ENCODE data around the gene TACC2. TPM values are rescaled to one million over a fixed set of nuclear protein-coding genes. Genes with fewer than 3 reads are reported as not detected.

The TACC2 gene
- total and polyA plus RNA-seq, 9 of the 15 experiments (the other 6 are each of a cell fraction or from before 2014, with no cell fraction given): under 0.01 to 0.35 (median 0.03) TPM; not detected in 6

DNA sequence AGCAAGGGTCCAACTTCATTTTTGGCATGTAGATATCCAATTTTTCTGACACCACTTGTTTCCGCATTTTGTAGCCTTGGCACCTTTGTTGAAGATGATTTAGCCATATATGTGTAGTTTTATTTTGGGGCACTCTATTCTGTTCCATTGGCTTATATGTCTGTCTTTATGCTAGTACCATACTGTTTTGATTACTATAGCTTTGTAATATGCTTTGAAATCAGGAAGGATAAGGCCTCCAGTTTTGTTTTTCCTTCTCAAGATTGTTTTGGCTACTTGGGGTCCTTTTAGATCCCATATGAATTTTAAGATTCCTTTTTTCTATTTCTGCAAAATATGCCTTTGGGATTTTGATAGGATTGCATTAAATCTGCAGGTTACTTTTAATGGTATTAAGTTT is 272.6 kb downstream of the TACC2 start:
- 0% methylated on average over 1 of the region's 1 CpG for WGBS (ENCODE audit: insufficient coverage, low coverage, missing lambda C conversion rate)
- Histone ChIP-seq H3K9ac (ENCODE audit: insufficient read depth in 1 of 2, low read depth in 2 of 2, low read length in 2 of 2) (no peak overlapping the region), H2AFZ (ENCODE audit: low read depth, low read length) (no peak overlapping the region), H3K9me1 (ENCODE audit: control insufficient read depth, insufficient read depth, low read length) (no peaks in the 10 kb centered on the region), H3K79me2 (ENCODE audit: control insufficient read depth, insufficient read depth, low read length) (no peaks in the 10 kb centered on the region), H3K4me1 (replicated peaks in 1 of 2; ENCODE audit: control insufficient read depth in 2 of 2, insufficient read depth in 2 of 2, low read length in 2 of 2) (no peaks in the 10 kb centered on the region), H3K4me2 (ENCODE audit: insufficient read depth, low read length) (no peak overlapping the region), H3K9me3 (replicated peaks; ENCODE audit: control insufficient read depth, insufficient read depth, low read depth, low read length) (no peaks in the 10 kb centered on the region), H4K20me1 (replicated peaks; ENCODE audit: control insufficient read depth, insufficient read depth, low read length) (no peaks in the 10 kb centered on the region), H3K36me3 (ENCODE audit: control insufficient read depth, insufficient read depth, low read length) (no peaks in the 10 kb centered on the region), H3K4me3 (no peak overlapping the region), H3K27me3 (ENCODE audit: control insufficient read depth in 2 of 2, insufficient read depth in 2 of 2, low read length in 2 of 2) (no peaks in the 10 kb centered on the region), H3K27ac (ENCODE audit: extremely low read depth, low read depth, low read length) (no peak overlapping the region)
- TF ChIP-seq RBM25 (IDR thresholded peaks at IDR 0.05; ENCODE audit: low read depth, low read length, severe bottlenecking) (peak; percentile 33), ZNF551 (CRISPR knock-in tag; IDR thresholded peaks at IDR 0.05) (no peak)
- TF ChIP-seq, protein P1, sequence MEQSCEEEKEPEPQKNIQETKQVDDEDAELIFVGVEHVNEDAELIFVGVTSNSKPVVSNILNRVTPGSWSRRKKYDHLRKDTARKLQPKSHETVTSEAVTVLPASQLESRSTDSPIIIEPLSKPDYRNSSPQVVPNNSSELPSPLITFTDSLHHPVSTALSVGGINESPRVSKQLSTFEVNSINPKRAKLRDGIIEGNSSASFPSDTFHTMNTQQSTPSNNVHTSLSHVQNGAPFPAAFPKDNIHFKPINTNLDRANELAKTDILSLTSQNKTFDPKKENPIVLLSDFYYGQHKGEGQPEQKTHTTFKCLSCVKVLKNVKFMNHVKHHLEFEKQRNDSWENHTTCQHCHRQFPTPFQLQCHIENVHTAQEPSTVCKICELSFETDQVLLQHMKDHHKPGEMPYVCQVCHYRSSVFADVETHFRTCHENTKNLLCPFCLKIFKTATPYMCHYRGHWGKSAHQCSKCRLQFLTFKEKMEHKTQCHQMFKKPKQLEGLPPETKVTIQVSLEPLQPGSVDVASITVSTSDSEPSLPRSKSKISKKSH (CRISPR knock-in tag; IDR thresholded peaks at IDR 0.05): no peak
- no TSS peak for BruUV-seq (replicated peaks)
- POLR2A ChIA-PET: no interaction called here
- FAIRE-seq: no peak
- CTCF ChIA-PET (ENCODE audit: low intra/inter-chr PET ratio): no interaction called here
- DNase-seq (ENCODE audit: extremely low read depth in 1 of 4, low spot score in 3 of 4): no peak
- intact Hi-C loops (cut with micrococcal nuclease) (loop anchor here (10.0 kb wide), 1 partner anchor 117 kb away; no protein-coding TSS in a partner anchor), in situ Hi-C loops (cut with MboI) (no loop called here)
- no peak for ATAC-seq

DNA sequence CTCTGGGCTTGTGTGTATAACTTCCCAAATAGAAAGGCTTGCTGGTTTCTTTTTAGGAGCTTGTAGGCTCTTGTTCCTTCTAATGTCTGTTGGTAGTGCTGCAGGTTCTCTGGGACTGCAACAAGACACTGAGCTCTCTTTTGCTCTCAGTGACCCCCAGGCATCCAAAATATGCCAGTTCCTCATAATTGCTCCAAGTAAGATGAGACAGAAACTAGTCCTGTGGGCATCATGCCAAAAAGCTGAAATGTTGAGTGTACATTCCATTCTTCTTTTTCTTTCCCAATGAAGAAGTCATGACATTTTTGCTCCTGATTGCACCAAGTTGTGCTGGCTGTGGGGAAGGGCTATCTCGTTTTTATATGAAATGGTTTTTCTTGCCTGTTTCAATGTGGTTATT is 275.0 kb downstream of the TACC2 start:
- H3K4me1 ChIP-seq (replicated peaks in 1 of 2; ENCODE audit: control insufficient read depth in 2 of 2, insufficient read depth in 2 of 2, low read length in 2 of 2): no peaks in the 10 kb centered on the region
- no peak for FAIRE-seq
- no peak overlapping the region for H3K4me2 ChIP-seq (ENCODE audit: insufficient read depth, low read length)
- H4K20me1 ChIP-seq (replicated peaks; ENCODE audit: control insufficient read depth, insufficient read depth, low read length): no peaks in the 10 kb centered on the region
- H3K27me3 ChIP-seq (ENCODE audit: control insufficient read depth in 2 of 2, insufficient read depth in 2 of 2, low read length in 2 of 2): no peaks in the 10 kb centered on the region
- WGBS (ENCODE audit: insufficient coverage, low coverage, missing lambda C conversion rate): 0% methylated on average over 1 of the region's 1 CpG
- DNase-seq (ENCODE audit: extremely low read depth in 1 of 4, low spot score in 3 of 4): no peak
- H3K9me1 ChIP-seq (ENCODE audit: control insufficient read depth, insufficient read depth, low read length): no peaks in the 10 kb centered on the region
- no peaks in the 10 kb centered on the region for H3K36me3 ChIP-seq (ENCODE audit: control insufficient read depth, insufficient read depth, low read length)
- CTCF ChIA-PET (ENCODE audit: low intra/inter-chr PET ratio): no interaction called here
- H3K4me3 ChIP-seq: no peak overlapping the region
- H3K79me2 ChIP-seq (ENCODE audit: control insufficient read depth, insufficient read depth, low read length): no peaks in the 10 kb centered on the region
- POLR2A ChIA-PET: no interaction called here
- no TSS peak for BruUV-seq (replicated peaks)
- H2AFZ ChIP-seq (ENCODE audit: low read depth, low read length): no peak overlapping the region
- H3K9me3 ChIP-seq (replicated peaks; ENCODE audit: control insufficient read depth, insufficient read depth, low read depth, low read length): no peaks in the 10 kb centered on the region
- no peak overlapping the region for H3K27ac ChIP-seq (ENCODE audit: extremely low read depth, low read depth, low read length)
- intact Hi-C loops (cut with micrococcal nuclease) (loop anchor here (10.0 kb wide), 1 partner anchor 119 kb away; no protein-coding TSS in a partner anchor), in situ Hi-C loops (cut with MboI) (no loop called here)
- ATAC-seq: no peak
- no peak overlapping the region for H3K9ac ChIP-seq (ENCODE audit: insufficient read depth in 1 of 2, low read depth in 2 of 2, low read length in 2 of 2)
- TF ChIP-seq, protein P2, sequence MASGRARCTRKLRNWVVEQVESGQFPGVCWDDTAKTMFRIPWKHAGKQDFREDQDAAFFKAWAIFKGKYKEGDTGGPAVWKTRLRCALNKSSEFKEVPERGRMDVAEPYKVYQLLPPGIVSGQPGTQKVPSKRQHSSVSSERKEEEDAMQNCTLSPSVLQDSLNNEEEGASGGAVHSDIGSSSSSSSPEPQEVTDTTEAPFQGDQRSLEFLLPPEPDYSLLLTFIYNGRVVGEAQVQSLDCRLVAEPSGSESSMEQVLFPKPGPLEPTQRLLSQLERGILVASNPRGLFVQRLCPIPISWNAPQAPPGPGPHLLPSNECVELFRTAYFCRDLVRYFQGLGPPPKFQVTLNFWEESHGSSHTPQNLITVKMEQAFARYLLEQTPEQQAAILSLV (tag; IDR thresholded peaks at IDR 0.05): no peak
- no peak for TF ChIP-seq SLC30A9 (CRISPR knock-in tag; IDR thresholded peaks at IDR 0.05)
- no peak for TF ChIP-seq ZNF707 (CRISPR knock-in tag; conservative IDR thresholded peaks at IDR 0.05)
- no peak for TF ChIP-seq SAP30 (IDR thresholded peaks at IDR 0.05; ENCODE audit: borderline replicate concordance, insufficient read depth, low read depth, low read length, poor library complexity, severe bottlenecking)
- TF ChIP-seq SRSF9 (IDR thresholded peaks at IDR 0.05; ENCODE audit: borderline replicate concordance, low read depth, low read length): no peak
- TF ChIP-seq, protein P3, sequence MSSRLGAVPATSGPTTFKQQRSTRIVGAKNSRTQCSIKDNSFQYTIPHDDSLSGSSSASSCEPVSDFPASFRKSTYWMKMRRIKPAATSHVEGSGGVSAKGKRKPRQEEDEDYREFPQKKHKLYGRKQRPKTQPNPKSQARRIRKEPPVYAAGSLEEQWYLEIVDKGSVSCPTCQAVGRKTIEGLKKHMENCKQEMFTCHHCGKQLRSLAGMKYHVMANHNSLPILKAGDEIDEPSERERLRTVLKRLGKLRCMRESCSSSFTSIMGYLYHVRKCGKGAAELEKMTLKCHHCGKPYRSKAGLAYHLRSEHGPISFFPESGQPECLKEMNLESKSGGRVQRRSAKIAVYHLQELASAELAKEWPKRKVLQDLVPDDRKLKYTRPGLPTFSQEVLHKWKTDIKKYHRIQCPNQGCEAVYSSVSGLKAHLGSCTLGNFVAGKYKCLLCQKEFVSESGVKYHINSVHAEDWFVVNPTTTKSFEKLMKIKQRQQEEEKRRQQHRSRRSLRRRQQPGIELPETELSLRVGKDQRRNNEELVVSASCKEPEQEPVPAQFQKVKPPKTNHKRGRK (tag; IDR thresholded peaks at IDR 0.05): no peak
- TF ChIP-seq SMAD4 (CRISPR knock-in tag; conservative IDR thresholded peaks at IDR 0.05): no peak
- no peak for TF ChIP-seq ZNF175 (CRISPR knock-in tag; IDR thresholded peaks at IDR 0.05; ENCODE audit: low read depth)
- no peak for TF ChIP-seq WHSC1 (IDR thresholded peaks at IDR 0.05; ENCODE audit: low read length)
